SK-N-MC (cell line): Measurements from ENCODE around the gene PTPRK.

ENCODE experiments used
- DNase-seq: peaks from one replicate; pipeline ENCODE4 v3.0.0-alpha.2; 2011; ENCODE audit warnings: low read depth, low spot score
- H3K27ac ChIP-seq: fragments of 200-600 bp; sonication (generic); 2 replicates; pipeline ENCODE4 v1.5.1; 2016; ENCODE audit warnings: mixed run types
- H3K36me3 ChIP-seq: fragments of 200-600 bp; sonication (generic); 2 replicates; pipeline ENCODE4 v1.6.1; 2017; ENCODE audit warnings: antibody characterized with exemption, low read length, mixed read lengths; ENCODE audit not compliant: insufficient read depth
- H3K4me3 ChIP-seq: fragments of 200-600 bp; sonication (generic); 2 replicates; pipeline ENCODE4 v1.5.1; 2016
- H3K9ac ChIP-seq: fragments of 200-600 bp; sonication (generic); 2 replicates; pipeline ENCODE4 v1.8.0; 2017; ENCODE audit warnings: mixed run types, mixed read lengths; ENCODE audit not compliant: insufficient read length
- H3K9me3 ChIP-seq: fragments of 200-600 bp; sonication (generic); 2 replicates; pipeline ENCODE4 v1.6.1; 2017; ENCODE audit warnings: low read depth, mild to moderate bottlenecking, antibody characterized with exemption, low read length, moderate library complexity, mixed read lengths
- EZH2 ChIP-seq: fragments of 200-600 bp; sonication (generic); IDR thresholded peaks from one replicate; pipeline ENCODE4 v1.6.1; 2017; ENCODE audit warnings: antibody characterized with exemption
- FOXP2 ChIP-seq: optimal IDR thresholded peaks from 2 replicates; pipeline ENCODE3; 2011; ENCODE audit warnings: mild to moderate bottlenecking, moderate library complexity; ENCODE audit not compliant: insufficient read depth; ENCODE audit errors: extremely low read length, control extremely low read depth
- POLR2AphosphoS5 ChIP-seq: IDR thresholded peaks from 2 replicates; pipeline ENCODE4 v1.6.1; 2012; ENCODE audit warnings: mild to moderate bottlenecking, low read depth, low read length, borderline replicate concordance

The PTPRK gene

GRCh38 chr6:127976796-127977195 lies 543.6 kb downstream of the PTPRK start:
- DNase-seq, result no peak
- Histone ChIP-seq H3K27ac (no peak overlapping the region), H3K4me3 (no peak overlapping the region), H3K9me3 (no peaks in the 10 kb centered on the region), H3K9ac (no peak overlapping the region), H3K36me3 (peaks cover 34% of the 10 kb centered on the region)
- TF ChIP-seq POLR2AphosphoS5, result no peak
- no peak for TF ChIP-seq EZH2
- TF ChIP-seq FOXP2, result no peak

- DNase-seq, result no peak
- no peak overlapping the region for H3K4me3 ChIP-seq
- H3K9ac ChIP-seq, result no peak overlapping the region
- TF ChIP-seq POLR2AphosphoS5 (no peak), EZH2 (no peak), FOXP2 (no peak)
- no peak overlapping the region for H3K27ac ChIP-seq
- no peaks in the 10 kb centered on the region for H3K9me3 ChIP-seq
- peaks cover 37% of the 10 kb centered on the region for H3K36me3 ChIP-seq
Measured at GRCh38 chr6:127976111-127976510, 544.3 kb downstream of the PTPRK start.

GRCh38 chr6:127972815-127973214 lies 547.6 kb downstream of the PTPRK start:
- no peak for DNase-seq
- TF ChIP-seq EZH2 (no peak), POLR2AphosphoS5 (no peak), FOXP2 (no peak)
- no peak overlapping the region for H3K27ac ChIP-seq

DNA sequence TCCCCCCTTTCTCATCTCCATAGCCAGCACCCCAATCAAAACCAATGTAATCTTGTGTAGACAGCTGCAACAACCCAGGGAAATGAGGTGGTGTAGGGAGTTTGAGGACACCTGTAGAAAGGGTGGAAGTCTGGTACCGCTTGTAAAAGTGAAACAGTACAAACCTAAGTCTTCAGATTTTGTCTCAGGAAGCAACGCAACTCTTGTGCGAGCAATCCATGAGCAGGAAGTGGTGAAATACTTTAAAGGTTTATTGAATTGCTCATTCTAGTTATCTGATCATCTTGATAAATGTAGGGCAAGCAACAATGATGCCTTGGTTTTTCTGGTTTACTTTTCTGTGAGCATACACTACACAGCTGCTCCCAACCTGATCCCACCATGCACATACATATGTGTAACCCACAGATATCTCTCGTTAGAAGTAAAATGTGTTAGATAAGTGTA lies 548.4 kb downstream of the PTPRK start:
- Histone ChIP-seq H3K36me3 (peaks cover 46% of the 10 kb centered on the region), H3K27ac (no peak overlapping the region), H3K4me3 (no peak overlapping the region), H3K9ac (no peak overlapping the region), H3K9me3 (0 out of 2 replicates have a peak, but pooled peaks cover 7% of the 10 kb centered on the region)
- TF ChIP-seq EZH2 (no peak), FOXP2 (no peak), POLR2AphosphoS5 (no peak)
- no peak for DNase-seq

More at GRCh38 chr6:127972815-127973214, 547.6 kb downstream of the PTPRK start:
- H3K4me3 ChIP-seq, result no peak overlapping the region
- no peak overlapping the region for H3K9ac ChIP-seq
- peaks cover 49% of the 10 kb centered on the region for H3K36me3 ChIP-seq
- H3K9me3 ChIP-seq, result 0 out of 2 replicates have a peak, but pooled peaks cover 7% of the 10 kb centered on the region

- Histone ChIP-seq H3K9ac (no peak overlapping the region), H3K9me3 (0 out of 2 replicates have a peak, but pooled peaks cover 7% of the 10 kb centered on the region), H3K27ac (no peak overlapping the region), H3K4me3 (no peak overlapping the region), H3K36me3 (peaks cover 41% of the 10 kb centered on the region)
- no peak for DNase-seq
- TF ChIP-seq POLR2AphosphoS5, result no peak
- TF ChIP-seq FOXP2, result no peak
- TF ChIP-seq EZH2, result no peak
Measured at GRCh38 chr6:127971386-127971785, 549.0 kb downstream of the PTPRK start.

DNA sequence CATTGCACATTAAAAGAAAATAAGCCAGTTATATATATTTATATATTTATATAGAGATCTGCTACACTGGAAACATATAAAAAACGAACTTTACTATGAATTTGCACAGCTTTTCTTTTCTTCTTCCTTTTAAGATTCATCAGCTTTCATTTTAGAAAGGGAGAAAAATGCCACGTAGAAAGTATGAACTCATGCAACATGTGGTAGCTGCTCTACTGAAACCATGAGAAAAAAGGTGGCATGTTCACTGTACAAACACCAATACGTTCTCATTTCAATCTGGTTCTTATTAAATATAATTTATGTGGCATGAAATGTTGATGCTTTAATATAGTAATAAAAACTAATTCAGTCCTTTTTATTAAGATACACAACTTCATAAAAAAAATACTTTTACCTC lies 550.7 kb downstream of the PTPRK start:
- peaks cover 33% of the 10 kb centered on the region for H3K36me3 ChIP-seq
- DNase-seq, result no peak
- H3K4me3 ChIP-seq, result no peak overlapping the region
- H3K9me3 ChIP-seq, result 0 out of 2 replicates have a peak, but pooled peaks cover 7% of the 10 kb centered on the region
- no peak overlapping the region for H3K27ac ChIP-seq
- TF ChIP-seq EZH2 (no peak), FOXP2 (no peak), POLR2AphosphoS5 (no peak)
- no peak overlapping the region for H3K9ac ChIP-seq

DNA sequence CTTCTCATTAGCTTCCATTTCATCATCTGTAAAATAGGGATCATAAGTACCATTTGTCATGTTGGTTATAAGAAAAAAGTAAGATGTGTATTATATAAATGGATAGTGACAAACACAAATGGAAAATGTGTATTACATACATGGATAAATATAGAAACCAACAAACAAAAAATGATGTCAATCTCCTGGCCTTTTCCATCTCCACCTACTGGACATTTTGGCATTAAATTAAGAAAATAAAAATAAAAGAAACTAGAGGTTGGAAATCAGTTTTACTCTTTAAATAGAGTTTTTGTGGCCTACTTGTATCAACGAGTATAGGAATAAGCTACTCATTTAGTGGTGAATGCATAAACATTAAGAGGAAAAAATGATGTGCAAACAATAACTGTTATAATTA lies 552.0 kb downstream of the PTPRK start:
- H3K36me3 ChIP-seq, result peaks cover 33% of the 10 kb centered on the region
- TF ChIP-seq POLR2AphosphoS5 (no peak), FOXP2 (no peak), EZH2 (no peak)
- no peak for DNase-seq
- 0 out of 2 replicates have a peak, but pooled peaks cover 7% of the 10 kb centered on the region for H3K9me3 ChIP-seq
- no peak overlapping the region for H3K4me3 ChIP-seq
- no peak overlapping the region for H3K9ac ChIP-seq
- no peak overlapping the region for H3K27ac ChIP-seq

DNA sequence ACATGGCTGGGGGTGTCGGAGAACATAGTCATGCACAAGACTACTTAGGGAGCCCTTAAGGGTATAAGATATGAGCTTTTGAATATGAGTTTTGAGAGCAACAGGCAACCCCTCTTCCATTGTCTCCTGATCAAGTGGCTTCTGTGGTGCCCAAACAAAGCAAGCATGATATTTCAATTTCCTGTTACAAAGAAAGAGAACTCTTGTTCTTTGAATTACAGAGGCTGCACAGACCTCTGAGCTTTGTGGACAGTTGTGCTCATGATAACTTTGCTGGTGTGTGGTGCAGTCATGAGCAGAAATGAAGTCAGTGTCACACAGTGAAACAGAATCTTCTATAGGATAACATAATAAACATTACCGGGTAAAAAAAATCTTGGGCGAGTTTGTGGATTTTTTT lies 552.7 kb downstream of the PTPRK start:
- no peak overlapping the region for H3K9ac ChIP-seq
- 0 out of 2 replicates have a peak, but pooled peaks cover 7% of the 10 kb centered on the region for H3K9me3 ChIP-seq
- H3K4me3 ChIP-seq, result no peak overlapping the region
- no peak overlapping the region for H3K27ac ChIP-seq
- TF ChIP-seq POLR2AphosphoS5 (no peak), EZH2 (no peak), FOXP2 (no peak)
- H3K36me3 ChIP-seq, result peaks cover 29% of the 10 kb centered on the region
- DNase-seq, result no peak

GRCh38 chr6:127966616-127967015 lies 553.8 kb downstream of the PTPRK start:
- Histone ChIP-seq H3K9me3 (0 out of 2 replicates have a peak, but pooled peaks cover 7% of the 10 kb centered on the region), H3K36me3 (peaks cover 18% of the 10 kb centered on the region), H3K27ac (no peak overlapping the region), H3K4me3 (no peak overlapping the region), H3K9ac (no peak overlapping the region)
- no peak for DNase-seq
- TF ChIP-seq EZH2 (no peak), POLR2AphosphoS5 (no peak), FOXP2 (no peak)
